Measurements from ENCODE around the gene IRX5. TPM values are rescaled to one million over a fixed set of nuclear protein-coding genes. Genes with fewer than 3 reads are reported as not detected.

Gene IRX5
- total and polyA plus RNA-seq, 8 donors = 0.75 to 15.2 (median 3.5) TPM; not detected in 1

- peaks cover 12 to 85% (median 37%) of the 10 kb centered on the region in 3 donors for H3K27me3 ChIP-seq
- intact Hi-C loops (cut with DNase I; ENCODE audit: low total_unique reads) = no loop called here
- WGBS, 5 donors = 82 to 98% (median 92%) methylated on average over 2 of the region's 2 CpGs
- no peak overlapping the region for H3K4me3 ChIP-seq
- peaks cover 5 to 16% (median 13%) of the 10 kb centered on the region in 4 donors for H3K4me1 ChIP-seq
- no peaks in the 10 kb centered on the region for H3K9me3 ChIP-seq
- H3K36me3 ChIP-seq = no peaks in the 10 kb centered on the region
- no peak for DNase-seq
- TF ChIP-seq CTCF (IDR thresholded peaks at IDR 0.05) (no peak), POLR2A (IDR thresholded peaks at IDR 0.05) (no peak), EP300 (IDR thresholded peaks at IDR 0.05) (no peak), POLR2AphosphoS5 (IDR thresholded peaks at IDR 0.05) (no peak)
- H3K27ac ChIP-seq = no peak overlapping the region
Measured at GRCh38 chr16:54942353-54942943, 11.8 kb downstream of the IRX5 start.

GRCh38 chr16:54944002-54944401, 13.3 kb downstream of the IRX5 start:
- H3K9me3 ChIP-seq = no peaks in the 10 kb centered on the region
- intact Hi-C loops (cut with DNase I; ENCODE audit: low total_unique reads) = no loop called here
- peaks cover 0 to under 1% (median under 1%) of the 10 kb centered on the region in 4 donors for H3K4me1 ChIP-seq
- no peak for DNase-seq
- TF ChIP-seq EP300 (IDR thresholded peaks at IDR 0.05) (no peak), POLR2AphosphoS5 (IDR thresholded peaks at IDR 0.05) (no peak)
- no peak overlapping the region for H3K4me3 ChIP-seq
- peaks cover 5 to 83% (median 21%) of the 10 kb centered on the region in 3 donors for H3K27me3 ChIP-seq
- 52 to 70% (median 64%) methylated on average over 1 of the region's 1 CpG for WGBS, 5 donors
- H3K27ac ChIP-seq = no peak overlapping the region
- no peaks in the 10 kb centered on the region for H3K36me3 ChIP-seq

GRCh38 chr16:54945063-54945462, 14.4 kb downstream of the IRX5 start:
- no peak for DNase-seq
- H3K9me3 ChIP-seq = no peaks in the 10 kb centered on the region
- intact Hi-C loops (cut with DNase I; ENCODE audit: low total_unique reads) = no loop called here
- peaks cover 4 to 81% (median 10%) of the 10 kb centered on the region in 3 donors for H3K27me3 ChIP-seq
- no peak overlapping the region for H3K27ac ChIP-seq
- no peaks in the 10 kb centered on the region for H3K36me3 ChIP-seq
- no peaks in the 10 kb centered on the region for H3K4me1 ChIP-seq
- TF ChIP-seq EP300 (IDR thresholded peaks at IDR 0.05) (no peak), POLR2AphosphoS5 (IDR thresholded peaks at IDR 0.05) (no peak), CTCF (IDR thresholded peaks at IDR 0.05) (no peak), POLR2A (IDR thresholded peaks at IDR 0.05) (no peak)
- no peak overlapping the region for H3K4me3 ChIP-seq
- 61 to 75% (median 70%) methylated on average over 7 of the region's 7 CpGs for WGBS, 5 donors

GRCh38 chr16:54946909-54947308, 16.2 kb downstream of the IRX5 start:
- 63 to 73% (median 65%) methylated on average over 3 of the region's 3 CpGs for WGBS, 5 donors
- H3K27me3 ChIP-seq = peaks cover 0 to 71% (median 4%) of the 10 kb centered on the region in 3 donors

More at GRCh38 chr16:54946909-54947308, 16.2 kb downstream of the IRX5 start:
- DNase-seq = no peak
- no peaks in the 10 kb centered on the region for H3K9me3 ChIP-seq
- H3K36me3 ChIP-seq = no peaks in the 10 kb centered on the region
- no peak overlapping the region for H3K4me3 ChIP-seq
- intact Hi-C loops (cut with DNase I; ENCODE audit: low total_unique reads) = no loop called here
- H3K4me1 ChIP-seq = no peaks in the 10 kb centered on the region
- no peak overlapping the region for H3K27ac ChIP-seq
- TF ChIP-seq CTCF (IDR thresholded peaks at IDR 0.05) (no peak), POLR2A (IDR thresholded peaks at IDR 0.05) (no peak), POLR2AphosphoS5 (IDR thresholded peaks at IDR 0.05) (no peak), EP300 (IDR thresholded peaks at IDR 0.05) (no peak)

All from stomach (tissue), 9 donors.